GM12878 (cell line): ENCODE results near the gene MSANTD4.

ENCODE experiments used
- HDAC2 ChIP-seq: fragments of 200-600 bp; sonication (generic); IDR thresholded peaks from 2 replicates; pipeline ENCODE4 v1.6.1; 2017
- KAT2A ChIP-seq: conservative IDR thresholded peaks from 2 replicates; pipeline ENCODE4 v1.6.1; 2011; ENCODE audit warnings: low read depth, low read length; ENCODE audit not compliant: control insufficient read depth
- SMAD1 ChIP-seq: fragments of 450-650 bp; IDR thresholded peaks from 2 replicates; pipeline ENCODE4 v1.6.1; 2018; ENCODE audit warnings: mild to moderate bottlenecking, low read depth; ENCODE audit not compliant: partially characterized antibody
- ZNF384 ChIP-seq: IDR thresholded peaks from 2 replicates; pipeline ENCODE4 v1.6.1; 2012; ENCODE audit warnings: low read depth, mild to moderate bottlenecking, low read length, improper control_type of control experiment, borderline replicate concordance
- TF ChIP-seq, protein P1 (sequence below): IDR thresholded peaks from 2 replicates; pipeline ENCODE4 v1.6.1; 2012; ENCODE audit warnings: improper control_type of control experiment, low read depth, low read length; ENCODE audit not compliant: insufficient replicate concordance
- TF ChIP-seq, protein P2 (sequence below), 3 experiments: IDR thresholded peaks in 2 of 3; conservative IDR thresholded peaks in 1 of 3; 2 replicates each; pipeline ENCODE4 v1.5.1; 2011; ENCODE audit warnings: low read depth in 3 of 3, low read length in 3 of 3, mild to moderate bottlenecking in 3 of 3, control low read depth in 2 of 3, moderate library complexity in 2 of 3, inconsistent platforms in 1 of 3, mixed read lengths in 1 of 3; ENCODE audit not compliant: control insufficient read depth in 2 of 3, insufficient read depth in 1 of 3; ENCODE audit errors: extremely low read depth in 1 of 3

DNA sequence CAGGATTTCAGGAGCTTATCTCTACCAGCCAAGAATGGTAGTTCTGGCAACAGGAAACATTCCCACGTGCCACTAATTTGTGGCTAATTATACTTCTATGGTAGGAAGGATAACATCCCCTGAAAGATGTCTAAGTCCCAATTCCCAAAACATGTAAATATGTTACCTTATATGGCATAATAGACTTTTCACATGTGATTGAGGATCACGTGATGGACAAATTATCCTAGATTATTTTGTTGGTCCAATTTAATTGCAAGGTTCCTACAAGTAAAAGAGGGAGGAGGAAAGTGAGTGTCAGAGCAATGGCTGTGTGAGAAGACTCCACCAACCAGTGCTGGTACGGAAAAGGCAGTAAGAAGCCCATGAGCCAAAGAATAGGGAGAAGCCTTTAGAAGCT is 9.9 kb upstream of the MSANTD4 start:
- TF ChIP-seq HDAC2 (no peak), ZNF384 (no peak), KAT2A (no peak), SMAD1 (no peak)
- TF ChIP-seq, protein P1, sequence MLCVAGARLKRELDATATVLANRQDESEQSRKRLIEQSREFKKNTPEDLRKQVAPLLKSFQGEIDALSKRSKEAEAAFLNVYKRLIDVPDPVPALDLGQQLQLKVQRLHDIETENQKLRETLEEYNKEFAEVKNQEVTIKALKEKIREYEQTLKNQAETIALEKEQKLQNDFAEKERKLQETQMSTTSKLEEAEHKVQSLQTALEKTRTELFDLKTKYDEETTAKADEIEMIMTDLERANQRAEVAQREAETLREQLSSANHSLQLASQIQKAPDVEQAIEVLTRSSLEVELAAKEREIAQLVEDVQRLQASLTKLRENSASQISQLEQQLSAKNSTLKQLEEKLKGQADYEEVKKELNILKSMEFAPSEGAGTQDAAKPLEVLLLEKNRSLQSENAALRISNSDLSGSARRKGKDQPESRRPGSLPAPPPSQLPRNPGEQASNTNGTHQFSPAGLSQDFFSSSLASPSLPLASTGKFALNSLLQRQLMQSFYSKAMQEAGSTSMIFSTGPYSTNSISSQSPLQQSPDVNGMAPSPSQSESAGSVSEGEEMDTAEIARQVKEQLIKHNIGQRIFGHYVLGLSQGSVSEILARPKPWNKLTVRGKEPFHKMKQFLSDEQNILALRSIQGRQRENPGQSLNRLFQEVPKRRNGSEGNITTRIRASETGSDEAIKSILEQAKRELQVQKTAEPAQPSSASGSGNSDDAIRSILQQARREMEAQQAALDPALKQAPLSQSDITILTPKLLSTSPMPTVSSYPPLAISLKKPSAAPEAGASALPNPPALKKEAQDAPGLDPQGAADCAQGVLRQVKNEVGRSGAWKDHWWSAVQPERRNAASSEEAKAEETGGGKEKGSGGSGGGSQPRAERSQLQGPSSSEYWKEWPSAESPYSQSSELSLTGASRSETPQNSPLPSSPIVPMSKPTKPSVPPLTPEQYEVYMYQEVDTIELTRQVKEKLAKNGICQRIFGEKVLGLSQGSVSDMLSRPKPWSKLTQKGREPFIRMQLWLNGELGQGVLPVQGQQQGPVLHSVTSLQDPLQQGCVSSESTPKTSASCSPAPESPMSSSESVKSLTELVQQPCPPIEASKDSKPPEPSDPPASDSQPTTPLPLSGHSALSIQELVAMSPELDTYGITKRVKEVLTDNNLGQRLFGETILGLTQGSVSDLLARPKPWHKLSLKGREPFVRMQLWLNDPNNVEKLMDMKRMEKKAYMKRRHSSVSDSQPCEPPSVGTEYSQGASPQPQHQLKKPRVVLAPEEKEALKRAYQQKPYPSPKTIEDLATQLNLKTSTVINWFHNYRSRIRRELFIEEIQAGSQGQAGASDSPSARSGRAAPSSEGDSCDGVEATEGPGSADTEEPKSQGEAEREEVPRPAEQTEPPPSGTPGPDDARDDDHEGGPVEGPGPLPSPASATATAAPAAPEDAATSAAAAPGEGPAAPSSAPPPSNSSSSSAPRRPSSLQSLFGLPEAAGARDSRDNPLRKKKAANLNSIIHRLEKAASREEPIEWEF = no peak
- TF ChIP-seq, protein P2, sequence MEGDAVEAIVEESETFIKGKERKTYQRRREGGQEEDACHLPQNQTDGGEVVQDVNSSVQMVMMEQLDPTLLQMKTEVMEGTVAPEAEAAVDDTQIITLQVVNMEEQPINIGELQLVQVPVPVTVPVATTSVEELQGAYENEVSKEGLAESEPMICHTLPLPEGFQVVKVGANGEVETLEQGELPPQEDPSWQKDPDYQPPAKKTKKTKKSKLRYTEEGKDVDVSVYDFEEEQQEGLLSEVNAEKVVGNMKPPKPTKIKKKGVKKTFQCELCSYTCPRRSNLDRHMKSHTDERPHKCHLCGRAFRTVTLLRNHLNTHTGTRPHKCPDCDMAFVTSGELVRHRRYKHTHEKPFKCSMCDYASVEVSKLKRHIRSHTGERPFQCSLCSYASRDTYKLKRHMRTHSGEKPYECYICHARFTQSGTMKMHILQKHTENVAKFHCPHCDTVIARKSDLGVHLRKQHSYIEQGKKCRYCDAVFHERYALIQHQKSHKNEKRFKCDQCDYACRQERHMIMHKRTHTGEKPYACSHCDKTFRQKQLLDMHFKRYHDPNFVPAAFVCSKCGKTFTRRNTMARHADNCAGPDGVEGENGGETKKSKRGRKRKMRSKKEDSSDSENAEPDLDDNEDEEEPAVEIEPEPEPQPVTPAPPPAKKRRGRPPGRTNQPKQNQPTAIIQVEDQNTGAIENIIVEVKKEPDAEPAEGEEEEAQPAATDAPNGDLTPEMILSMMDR (IDR thresholded peaks at IDR 0.05 in 2 of 3, conservative IDR thresholded peaks at IDR 0.05 in 1 of 3; ENCODE audit: control insufficient read depth in 2 of 3, extremely low read depth in 1 of 3, insufficient read depth in 1 of 3, low read depth in 3 of 3, low read length in 3 of 3) = no peak
